GM11168 (cell line): ENCODE results near the gene BTBD9.

Experiments
- in situ Hi-C: fragments of 300-500 bp; cut with MboI; formaldehyde crosslinking; loops from one replicate; pipeline ENCODE4 v1.12.0; 2022; ENCODE audit warnings: low sequenced_read_pairs; ENCODE audit not compliant: unreplicated experiment

BTBD9 gene

DNA sequence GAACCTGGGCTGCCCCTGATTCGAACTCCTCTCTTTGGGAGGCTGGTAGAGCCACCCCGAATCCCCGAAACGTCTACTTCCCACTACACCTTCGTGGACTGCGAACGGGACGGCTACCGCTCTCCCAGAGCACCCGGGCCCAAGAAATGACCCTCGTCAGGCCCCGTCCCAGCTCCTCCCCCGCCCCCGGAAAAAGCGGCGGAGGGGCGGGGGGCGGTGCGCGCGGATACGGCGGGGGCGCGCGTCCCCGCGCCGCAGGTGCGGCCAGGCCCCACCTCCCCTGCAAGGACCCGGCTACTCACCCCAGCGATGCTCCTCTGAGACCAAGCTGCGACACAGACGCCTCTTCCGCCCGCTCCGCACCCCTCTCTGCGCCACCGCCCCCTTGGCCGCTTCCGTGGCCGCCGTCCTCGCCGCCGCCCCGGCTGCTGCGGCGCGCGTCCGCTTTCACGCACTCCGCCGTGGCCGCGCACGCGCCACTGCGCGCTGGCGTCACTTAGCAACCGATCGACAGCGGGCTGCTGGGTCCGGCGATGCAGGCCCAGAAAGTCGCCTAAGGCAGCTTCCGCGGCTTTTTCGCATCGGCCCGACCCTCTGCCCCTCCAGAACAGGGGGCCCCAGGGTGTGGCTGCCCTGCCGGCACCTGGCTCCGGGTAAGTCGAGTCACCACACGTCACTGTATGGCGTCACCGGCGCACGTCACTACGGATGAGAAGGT is at the start of gene BTBD9:
TSS of gene BTBD9 (minus strand) at position 432 of the 718 bp plus-strand sequence.
- in situ Hi-C loops = no loop called here

DNA sequence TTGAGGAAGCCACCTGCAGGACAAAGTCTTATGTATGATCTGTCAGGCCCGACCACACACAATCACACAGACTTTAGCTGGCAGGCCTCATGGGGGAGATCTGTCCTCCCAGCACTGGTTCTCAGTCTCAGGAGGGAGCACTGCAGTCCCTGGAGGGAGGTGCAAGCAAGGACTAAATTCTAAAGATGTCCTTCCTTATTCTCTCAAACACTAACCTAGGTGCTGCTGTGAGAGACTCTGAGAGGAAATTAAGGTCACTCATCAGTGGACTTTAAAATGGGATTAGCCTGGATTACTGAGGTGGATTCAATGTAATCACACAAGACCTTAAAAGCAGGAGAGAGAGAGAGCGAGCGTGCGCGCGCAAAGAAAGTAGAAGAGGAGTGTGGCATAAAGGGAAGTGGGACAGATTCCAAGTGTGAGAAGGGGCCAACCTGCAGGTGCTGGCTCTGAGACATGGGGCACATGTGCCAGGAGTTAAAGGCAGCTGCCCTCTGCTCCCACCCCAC is 48.9 kb upstream of the BTBD9 start:
- in situ Hi-C loops = no loop called here

DNA sequence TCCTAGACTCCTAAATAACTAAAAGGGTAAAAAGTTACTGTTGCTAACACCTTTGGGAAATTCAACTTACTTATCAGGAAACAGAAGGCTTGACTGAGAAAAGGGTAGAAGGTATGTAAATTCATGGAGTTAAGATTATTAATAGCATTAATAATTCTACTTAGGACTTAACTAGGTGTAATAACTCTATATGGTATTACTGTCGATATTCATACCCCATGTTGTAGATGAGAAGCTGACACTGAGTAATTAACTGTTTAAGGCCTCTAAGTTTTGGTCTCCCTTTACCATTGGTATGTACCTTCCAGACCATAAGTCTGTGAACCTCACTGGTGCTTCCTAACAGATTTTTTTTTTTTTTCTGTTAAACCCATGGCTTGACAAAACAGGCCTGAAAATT is 47.8 kb upstream of the BTBD9 start:
- in situ Hi-C loops = no loop called here

DNA sequence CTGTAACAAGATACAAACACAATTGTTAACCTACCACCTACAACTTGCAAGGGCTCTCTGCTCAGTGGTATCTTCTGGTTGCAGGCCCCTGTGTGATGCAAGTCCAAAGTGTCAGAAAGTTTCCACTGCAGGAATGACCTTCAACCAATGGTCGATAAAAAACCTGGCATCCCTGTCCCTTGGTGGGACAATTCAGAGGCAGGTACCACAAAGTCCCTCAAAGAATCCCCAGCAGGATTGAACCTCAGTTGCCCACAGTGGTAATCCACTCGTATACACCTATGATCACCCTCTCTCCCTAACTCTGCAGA is 47.3 kb upstream of the BTBD9 start:
- in situ Hi-C loops = no loop called here

DNA sequence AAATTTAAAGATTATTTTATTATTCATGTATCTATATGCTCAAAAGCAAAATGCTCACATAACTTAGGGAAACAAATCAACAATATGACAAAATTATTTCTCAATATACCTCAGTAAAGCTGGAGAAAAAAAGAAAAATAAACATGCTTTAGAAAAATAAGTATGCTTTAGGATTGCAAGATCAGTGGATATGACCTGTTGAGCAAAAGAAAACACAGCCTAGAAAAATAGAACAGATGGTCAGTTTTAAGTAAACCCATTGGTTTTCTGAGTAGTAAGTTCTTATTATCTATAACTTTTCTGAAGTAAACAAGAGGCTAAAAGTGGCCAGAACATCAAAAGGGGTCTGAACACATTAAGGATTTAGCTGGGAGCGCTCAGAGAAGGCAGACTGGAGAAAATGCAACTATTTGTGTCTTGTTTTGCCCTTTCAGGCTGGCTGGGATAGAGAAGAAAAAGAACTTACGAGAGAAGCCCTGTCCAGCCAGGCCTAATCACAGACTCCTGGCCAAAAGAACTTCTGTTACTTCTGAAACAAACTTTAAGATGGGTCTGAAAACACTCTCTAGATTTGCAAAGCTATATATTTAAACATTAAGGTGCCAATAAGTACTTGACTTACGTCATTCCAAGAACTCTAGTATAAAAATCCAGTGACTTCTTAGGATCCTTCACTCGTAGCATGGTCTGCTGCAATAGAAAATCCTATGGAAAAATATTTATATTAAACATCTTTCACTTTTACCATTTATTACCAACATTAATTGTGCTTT is 46.7 kb upstream of the BTBD9 start:
- in situ Hi-C loops = no loop called here

DNA sequence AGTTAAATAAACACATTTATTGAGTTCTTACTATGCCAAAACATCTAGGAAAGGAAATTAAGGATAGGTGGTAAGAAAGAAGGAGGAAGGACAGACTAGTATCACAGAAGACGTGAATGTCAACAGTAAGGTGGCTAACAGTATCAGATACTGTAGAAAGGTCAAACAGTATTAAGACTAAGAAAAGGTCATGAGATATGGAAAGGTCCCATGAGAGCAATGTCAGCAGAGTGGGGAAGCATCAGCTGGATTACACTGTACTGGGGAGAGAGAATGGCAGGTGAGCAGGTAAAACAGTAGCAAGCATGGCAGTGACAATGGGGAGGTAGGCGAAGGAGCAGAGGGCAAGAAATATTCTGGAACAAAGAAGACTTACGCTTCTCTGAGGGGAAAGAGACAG is 45.2 kb upstream of the BTBD9 start:
- in situ Hi-C loops = no loop called here

DNA sequence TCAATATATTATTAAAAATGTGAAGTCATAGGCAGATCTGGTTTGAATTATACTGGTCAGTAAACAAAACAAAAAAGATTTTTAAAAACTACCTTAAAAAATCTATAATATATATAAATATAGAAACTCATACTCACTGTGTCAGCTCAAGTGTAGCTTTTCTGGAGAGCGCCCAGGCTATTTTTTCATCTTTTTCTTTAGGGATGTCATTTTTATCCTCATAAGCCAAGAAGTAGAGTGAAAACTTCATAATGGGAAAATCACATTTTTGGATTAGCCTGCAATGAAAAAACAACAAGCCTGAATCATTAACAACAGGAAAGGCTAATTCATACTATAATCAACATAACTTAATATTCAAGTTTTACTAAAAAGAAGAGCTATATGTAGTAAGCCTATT is 44.5 kb upstream of the BTBD9 start:
- in situ Hi-C loops = no loop called here

DNA sequence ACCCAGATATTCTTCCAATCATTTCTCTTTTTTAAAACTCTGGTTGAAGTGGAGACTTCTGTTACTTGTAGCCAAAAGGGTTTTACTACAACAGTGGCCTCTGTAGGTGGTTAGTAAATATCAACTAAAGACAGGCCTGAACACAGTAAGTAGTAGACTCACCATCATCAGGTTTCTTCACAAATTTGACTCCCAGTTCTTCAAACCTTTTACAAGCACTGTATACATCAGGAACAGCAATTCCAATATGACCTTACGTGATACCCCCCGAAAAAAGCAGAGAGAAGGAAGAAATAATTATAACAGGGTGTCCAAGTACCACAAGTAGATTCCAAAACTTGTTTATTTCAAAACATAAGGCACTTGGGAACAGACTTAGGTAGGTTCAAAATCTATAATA is 42.1 kb upstream of the BTBD9 start:
- in situ Hi-C loops = no loop called here

DNA sequence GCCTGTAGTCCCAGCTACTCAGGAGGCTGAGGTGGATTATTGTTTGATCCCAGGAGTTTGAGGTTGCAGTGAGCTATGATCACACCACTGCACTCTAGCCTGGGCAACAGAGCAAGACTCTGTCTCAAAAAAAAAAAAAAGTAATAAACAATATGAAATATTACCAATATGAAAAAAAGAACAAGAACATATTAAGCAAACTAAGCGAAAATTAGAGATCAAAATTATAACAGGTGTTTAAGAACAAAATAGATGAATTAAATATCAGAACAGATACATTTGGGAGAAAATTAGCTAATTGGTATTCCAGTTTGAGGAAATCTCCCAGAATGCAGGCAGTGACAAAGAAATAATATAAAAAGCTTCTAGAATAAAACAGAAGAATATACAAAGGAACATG is 39.9 kb upstream of the BTBD9 start:
- in situ Hi-C loops = no loop called here

DNA sequence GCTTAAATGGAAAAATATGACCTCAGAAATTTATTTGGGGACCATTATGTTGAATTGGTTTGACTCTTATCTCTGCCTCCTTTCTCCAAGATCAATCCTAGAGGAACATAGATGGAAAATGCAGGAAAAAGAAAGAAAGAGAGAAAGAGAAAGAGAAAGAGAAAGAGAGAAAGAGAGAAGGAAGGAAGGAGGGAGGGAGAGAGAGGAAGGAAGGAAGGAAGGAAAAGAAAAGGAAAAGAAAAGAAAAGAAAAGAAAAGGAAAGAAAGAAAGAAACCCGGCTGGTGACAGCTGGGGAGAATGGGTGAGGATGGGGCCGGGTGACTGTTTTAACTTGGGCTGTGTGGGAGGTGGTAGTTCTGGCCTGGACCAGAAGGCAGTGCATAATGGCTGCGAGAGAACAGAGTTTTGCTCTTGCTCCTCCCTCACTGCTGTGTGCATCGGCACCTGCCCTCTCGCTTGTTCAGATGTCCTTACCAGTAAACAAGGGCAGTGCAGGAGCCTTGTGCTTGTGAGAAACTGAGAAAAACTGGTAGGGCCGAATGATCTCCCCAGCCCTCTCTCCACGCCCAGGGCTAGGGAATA is 38.5 kb upstream of the BTBD9 start:
- in situ Hi-C loops = no loop called here

DNA sequence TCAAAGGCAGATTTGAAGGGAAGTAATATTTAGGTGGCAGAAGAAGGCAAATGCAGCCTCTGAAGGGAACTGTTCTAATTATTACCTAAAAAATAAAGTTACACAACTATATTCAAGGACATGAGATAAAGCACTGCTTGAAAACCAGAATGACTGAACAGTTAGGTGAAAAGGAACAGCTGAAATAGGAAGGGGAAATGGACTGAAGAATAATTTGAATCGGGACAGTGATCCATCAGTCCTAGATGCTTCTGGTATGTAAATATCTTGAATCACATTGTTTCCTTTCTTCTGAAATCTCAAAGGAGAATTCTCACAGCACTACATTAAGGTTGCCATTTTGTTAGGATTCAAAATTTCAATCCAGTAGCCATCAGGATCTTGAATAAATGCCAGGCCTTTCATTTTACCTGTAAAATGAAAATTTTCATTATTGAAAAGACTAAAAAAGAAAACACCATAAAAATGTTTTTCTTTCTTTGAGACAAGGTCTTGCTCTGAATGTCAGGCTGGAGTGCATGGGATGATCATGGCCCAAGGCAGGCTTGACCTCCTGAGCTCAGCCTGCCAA is 37.3 kb upstream of the BTBD9 start:
- in situ Hi-C loops = no loop called here

DNA sequence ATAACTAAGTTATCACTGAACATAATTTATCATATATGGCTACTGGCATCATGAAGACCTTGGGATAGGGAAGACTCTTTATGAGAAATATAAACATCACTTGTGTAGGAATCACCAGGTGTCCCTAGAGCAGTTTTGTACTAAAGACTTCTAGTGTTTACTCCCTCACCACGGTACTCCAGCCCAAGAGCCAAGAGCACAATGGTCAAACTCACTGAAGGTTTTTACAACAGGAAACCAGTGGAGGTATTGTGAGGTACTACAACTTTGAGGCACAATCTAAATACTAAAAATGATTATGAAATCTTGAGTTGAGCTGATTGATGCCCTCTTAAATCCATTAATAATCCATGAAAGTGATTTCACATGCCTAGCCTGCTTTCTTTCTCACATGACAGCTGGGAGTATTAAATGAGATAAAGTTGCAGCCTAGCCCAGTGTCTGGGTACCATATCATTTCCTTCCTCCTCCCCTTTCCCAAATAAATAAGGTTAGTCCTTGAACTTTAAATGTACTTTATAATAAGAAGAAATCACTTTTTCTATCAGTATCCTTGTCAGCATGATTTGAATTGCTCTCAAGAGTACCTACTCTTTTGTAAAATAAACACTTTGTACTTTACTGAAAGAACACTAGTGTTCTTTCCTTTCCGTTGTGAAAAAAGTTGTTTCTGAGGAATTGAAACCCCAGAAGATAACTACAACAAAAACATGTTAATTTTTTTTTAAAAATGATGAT is 36.7 kb upstream of the BTBD9 start:
- in situ Hi-C loops = no loop called here

DNA sequence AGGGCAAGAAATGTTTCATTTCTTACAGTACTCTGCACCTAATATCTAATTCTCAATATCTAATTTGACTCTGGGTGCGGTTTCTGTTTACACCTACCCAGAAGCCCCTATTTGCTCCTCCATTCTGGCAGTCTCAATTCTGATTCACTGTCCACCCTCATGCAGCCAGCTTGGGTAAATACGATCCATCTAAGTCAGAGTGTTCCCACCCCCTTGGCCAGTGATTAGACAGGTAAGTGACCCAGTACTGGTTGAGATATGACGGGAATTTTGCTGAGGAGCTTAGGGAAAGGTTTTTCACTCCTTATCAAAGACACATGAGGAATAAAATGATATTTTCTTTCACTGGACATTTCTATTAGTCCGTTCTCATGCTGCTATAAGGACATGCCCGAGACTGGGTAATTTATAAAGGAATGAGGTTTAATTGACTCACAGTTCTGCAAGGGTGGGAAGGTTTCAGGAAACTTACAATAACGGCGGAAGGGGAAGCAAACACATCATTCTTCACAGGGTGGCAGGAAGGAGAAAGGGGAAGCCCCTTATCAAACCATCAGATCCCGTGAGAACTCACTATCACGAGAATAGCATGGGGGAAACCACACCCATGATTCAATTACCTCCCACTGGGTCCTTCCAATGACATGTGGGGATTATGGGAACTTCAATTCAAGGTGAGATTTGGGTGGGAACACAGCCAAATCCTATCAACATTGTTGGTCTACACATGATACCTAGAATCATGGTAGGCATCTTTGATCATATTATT is 33.9 kb upstream of the BTBD9 start:
- in situ Hi-C loops = no loop called here

DNA sequence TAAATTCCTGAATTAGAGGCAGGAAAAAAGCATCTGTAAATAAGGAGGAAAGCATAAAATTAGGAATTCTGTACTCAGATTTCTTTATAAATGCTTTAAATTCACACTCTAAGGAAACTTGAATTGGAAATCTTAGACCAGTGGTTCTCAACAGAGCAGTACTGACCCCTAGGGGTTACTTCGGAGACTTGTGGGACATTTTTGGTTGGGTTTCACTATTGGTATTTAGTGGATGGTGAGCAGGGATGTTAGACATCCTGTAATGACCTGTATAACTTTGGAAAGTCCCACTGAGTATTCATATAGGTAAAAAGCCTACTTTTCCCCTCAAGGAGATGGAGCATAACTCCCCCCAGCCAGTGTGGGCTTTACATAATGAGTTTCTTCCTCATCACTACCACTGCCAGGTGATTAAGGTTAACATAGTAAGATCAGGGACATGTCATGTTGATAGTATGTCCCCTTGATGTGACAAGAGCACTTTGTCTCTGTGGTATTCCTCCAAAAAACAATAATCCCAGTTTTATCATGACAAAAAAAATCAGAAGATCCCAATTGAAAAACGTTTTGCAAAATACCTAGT is 32.2 kb upstream of the BTBD9 start:
- in situ Hi-C loops = no loop called here

DNA sequence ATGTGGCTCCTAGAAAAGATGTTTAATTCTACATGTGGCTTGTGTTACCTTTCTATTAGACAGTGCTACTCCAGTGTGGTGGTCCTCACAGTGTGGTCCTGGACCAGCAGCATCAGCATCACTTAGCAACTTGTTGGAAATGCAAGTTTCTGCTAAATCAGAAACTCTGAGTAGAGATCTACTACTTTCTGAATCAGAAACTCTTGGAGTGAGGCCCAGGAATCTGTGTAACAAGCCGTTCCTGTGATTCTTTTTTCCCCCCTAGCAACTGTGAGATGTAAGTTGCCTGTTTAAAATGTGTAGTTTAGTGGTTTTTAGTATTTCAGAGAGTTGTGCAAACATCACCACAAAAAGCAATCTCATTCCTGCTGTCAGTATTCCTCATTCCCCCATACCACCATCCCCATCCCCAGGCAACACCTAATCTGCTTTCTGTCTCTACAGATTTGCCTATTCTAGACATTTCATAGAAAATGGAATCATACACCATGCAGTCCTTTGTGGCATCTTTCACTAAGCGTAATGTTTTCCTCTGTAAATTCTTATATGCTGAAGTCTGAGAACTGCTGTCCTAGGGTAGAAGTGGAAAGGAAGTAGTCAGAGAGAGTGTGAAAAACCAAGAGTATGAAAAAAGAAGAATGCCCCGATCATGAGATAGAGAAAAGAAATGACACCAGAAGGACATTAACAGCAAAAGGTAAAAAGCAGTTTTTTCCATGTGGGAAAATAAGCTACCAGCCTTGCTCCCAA is 18.9 kb upstream of the BTBD9 start:
- in situ Hi-C loops = no loop called here

DNA sequence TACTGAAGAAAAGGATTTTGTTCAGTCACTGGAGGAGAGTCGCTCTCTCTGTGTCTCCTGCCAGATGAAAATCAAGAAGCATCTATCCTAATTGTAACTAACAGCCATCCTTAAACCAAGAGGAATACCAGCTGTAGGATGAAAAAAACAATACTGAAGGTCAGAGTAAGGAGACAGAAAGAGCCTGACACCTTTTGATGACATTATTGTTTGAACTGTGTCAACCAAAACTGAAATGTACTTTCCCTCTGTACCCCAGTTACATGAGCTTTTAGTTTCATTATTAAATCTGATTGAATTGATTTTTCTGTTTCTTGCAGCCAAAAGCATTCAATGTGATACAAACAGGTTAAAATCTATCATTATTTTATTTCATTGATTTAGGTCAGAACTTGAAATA is 17.2 kb upstream of the BTBD9 start:
- in situ Hi-C loops = no loop called here

DNA sequence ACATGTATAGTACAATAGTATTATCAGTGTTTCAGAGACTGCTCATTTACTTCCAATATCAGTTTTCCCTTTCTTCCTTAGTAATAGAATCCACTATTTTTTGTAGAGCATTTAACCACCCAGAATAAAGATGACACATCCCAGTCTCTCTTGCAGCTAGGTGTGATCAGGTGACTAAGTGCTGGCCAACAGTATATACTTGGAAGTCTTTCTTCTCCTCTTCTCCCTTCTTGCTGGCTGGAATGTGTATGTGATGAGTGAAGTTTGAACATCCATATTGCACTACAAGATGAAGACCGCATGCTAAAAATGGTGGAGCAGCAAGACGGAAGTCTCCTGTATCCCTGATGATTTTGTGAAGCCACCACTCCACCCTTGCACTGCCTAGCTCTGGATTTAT is 14.5 kb upstream of the BTBD9 start:
- in situ Hi-C loops = no loop called here

DNA sequence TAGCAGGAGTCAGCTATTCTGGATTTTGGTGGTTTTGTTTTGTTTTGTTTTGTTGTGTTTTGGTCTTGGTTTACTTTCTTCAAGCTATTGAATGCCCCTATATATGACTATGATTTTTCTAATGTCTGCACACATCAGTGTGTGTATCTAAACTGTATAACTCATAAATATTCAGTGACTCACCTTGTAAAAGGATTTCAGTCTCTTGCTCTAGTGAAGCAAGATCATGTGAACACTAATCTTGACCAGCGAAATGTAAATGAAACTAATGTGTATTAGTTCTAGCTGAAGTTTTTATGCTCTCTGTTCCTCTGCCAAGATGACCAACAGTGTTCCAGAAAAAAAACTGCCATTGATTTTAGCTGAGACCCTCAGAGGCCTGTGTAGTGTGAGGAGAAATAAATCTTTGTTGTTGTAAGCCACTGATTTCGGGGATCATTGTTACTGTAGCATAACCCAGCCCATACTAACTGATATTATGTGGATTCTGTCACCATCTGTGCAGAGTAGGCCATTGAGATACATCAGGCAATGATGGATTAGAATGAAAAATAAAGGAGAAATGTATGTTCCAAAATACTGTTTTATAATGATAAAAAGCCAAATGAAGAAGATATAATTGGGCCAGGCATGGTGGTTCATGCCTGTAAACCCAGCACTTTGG is 11.5 kb upstream of the BTBD9 start:
- in situ Hi-C loops = no loop called here
